Measurements from ENCODE around the gene NXNL1. TPM values are rescaled to one million over a fixed set of nuclear protein-coding genes. Genes with fewer than 3 reads are reported as not detected.
A peak's percentile ranks its signal among the peaks of the same experiment; 100 is the strongest.

NXNL1 gene
- total RNA-seq, 1 donor from 2014 or later: not detected

DNA sequence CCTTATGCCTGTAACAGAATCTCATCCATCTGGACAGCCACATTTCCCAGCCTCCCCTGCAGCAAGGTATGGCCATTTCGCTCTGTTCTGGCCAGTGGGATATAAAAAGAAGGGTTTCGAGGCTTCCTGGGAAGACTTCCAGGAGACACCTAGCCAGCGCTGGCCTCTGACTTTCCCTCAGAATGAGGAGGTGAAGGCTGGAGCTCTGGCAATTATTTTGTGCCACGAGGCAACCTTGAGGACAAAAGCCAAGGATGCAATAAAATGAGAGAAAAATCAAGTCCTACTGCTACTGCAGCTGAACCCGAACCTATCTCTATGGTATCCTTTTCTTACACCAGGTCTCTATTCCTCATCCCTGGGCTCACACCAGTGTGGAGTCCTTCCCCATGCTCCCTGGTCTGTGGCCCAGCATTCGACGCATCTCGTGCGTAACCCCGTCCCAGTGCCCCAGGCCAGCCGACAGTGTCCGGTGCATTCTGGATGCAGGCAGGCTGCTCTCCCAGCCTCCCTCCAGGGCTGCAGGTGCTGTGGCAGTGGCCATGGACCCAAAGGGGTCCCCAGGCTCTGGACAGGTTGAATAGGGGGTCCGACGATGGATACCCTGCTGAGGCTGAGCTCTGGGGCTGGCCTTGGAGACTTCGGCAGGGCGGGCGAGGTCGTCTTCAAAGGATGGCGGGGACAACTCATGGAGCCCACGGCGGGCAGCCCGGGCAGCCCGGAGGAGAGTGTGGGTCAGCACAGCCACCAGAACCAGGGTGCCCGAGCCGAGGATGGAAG is 24.4 kb downstream of the NXNL1 start:
- H3K4me3 ChIP-seq: no peak overlapping the region
- intact Hi-C loops (cut with DNase I): no loop called here

GRCh38 chr19:17435218-17435617 is 25.5 kb downstream of the NXNL1 start:
- H3K4me3 ChIP-seq: no peak overlapping the region
- TF ChIP-seq CTCF (IDR thresholded peaks at IDR 0.05): no peak
- H3K9me3 ChIP-seq: no peaks in the 10 kb centered on the region
- H3K4me1 ChIP-seq: no peaks in the 10 kb centered on the region
- H3K36me3 ChIP-seq: no peaks in the 10 kb centered on the region
- no peak overlapping the region for H3K27ac ChIP-seq
- intact Hi-C loops (cut with DNase I): no loop called here
- no peaks in the 10 kb centered on the region for H3K27me3 ChIP-seq
- no peak for DNase-seq (ENCODE audit: low spot score in 2 of 2)

More for the DNA sequence above, 24.4 kb downstream of the NXNL1 start:
- Histone ChIP-seq H3K9me3 (no peaks in the 10 kb centered on the region), H3K27ac (no peak overlapping the region), H3K27me3 (no peaks in the 10 kb centered on the region), H3K36me3 (no peaks in the 10 kb centered on the region), H3K4me1 (no peaks in the 10 kb centered on the region)
- no peak for TF ChIP-seq CTCF (IDR thresholded peaks at IDR 0.05)
- DNase-seq (ENCODE audit: low spot score in 2 of 2): no peak

- intact Hi-C loops (cut with DNase I): no loop called here
- no peak for DNase-seq (ENCODE audit: low spot score in 2 of 2)
- no peak for TF ChIP-seq CTCF (IDR thresholded peaks at IDR 0.05)
- Histone ChIP-seq H3K4me1 (no peaks in the 10 kb centered on the region), H3K4me3 (no peak overlapping the region), H3K9me3 (no peaks in the 10 kb centered on the region), H3K36me3 (no peaks in the 10 kb centered on the region), H3K27ac (no peak overlapping the region), H3K27me3 (no peaks in the 10 kb centered on the region)
Measured at GRCh38 chr19:17431417-17431816, 29.3 kb downstream of the NXNL1 start.

- no peak for DNase-seq (ENCODE audit: low spot score in 2 of 2)
- H3K4me3 ChIP-seq: no peak overlapping the region
- intact Hi-C loops (cut with DNase I): no loop called here
- no peaks in the 10 kb centered on the region for H3K9me3 ChIP-seq
- H3K4me1 ChIP-seq: no peaks in the 10 kb centered on the region
- H3K27ac ChIP-seq: no peak overlapping the region
- no peaks in the 10 kb centered on the region for H3K36me3 ChIP-seq
- H3K27me3 ChIP-seq: no peaks in the 10 kb centered on the region
- TF ChIP-seq CTCF (IDR thresholded peaks at IDR 0.05): no peak
Measured at GRCh38 chr19:17429641-17430113, 31.0 kb downstream of the NXNL1 start.

DNA sequence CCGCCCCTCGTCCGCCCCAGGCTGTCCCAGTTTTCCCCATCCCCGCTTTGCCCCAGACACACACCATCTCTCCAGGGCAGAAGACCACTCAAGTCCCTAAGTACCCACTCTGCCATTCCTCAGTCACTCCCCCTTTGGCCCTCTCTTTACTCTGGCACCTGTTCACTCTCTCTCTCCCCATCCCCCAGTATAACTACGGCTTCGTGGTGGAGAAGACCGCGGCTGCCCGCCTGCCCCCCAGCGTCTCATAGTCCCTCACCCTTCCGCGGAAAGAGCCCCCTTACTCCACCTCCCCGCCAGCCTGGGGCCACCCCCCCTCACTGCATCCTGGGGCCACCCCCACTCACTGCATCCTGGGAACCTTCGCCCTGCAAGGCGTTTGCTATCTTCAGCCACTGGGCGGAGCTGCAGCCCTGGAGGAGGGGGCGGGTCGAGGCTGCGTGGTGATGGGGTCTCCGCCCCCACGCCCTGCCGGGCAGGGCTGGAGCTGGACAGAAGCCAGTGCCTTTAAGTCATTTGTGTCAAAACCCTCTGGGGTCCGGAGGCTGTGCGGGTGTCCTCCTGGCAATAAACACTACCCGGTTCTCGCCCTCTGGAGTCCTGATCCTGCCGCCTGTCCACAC is 35.9 kb downstream of the NXNL1 start:
- peak in 2 of 3 experiments; percentile 5 to 52 for TF ChIP-seq CTCF (IDR thresholded peaks at IDR 0.05)
- peaks cover 0 to 6% of the 10 kb centered on the region in 2 donors for H3K4me1 ChIP-seq

More for the DNA sequence above, 35.9 kb downstream of the NXNL1 start:
- Histone ChIP-seq H3K27me3 (no peaks in the 10 kb centered on the region), H3K4me3 (no peak overlapping the region), H3K9me3 (no peaks in the 10 kb centered on the region), H3K27ac (no peak overlapping the region), H3K36me3 (peaks cover 0 to 3% of the 10 kb centered on the region in 2 donors)
- DNase-seq (ENCODE audit: low spot score in 2 of 2): no peak
- intact Hi-C loops (cut with DNase I): no loop called here
